Activated CD4-positive, CD25-positive, alpha-beta regulatory T cell treated with anti-CD3 and anti-CD28 coated beads, Interleukin-2, amount 50 U/mL, for 72 hours (primary cell): ENCODE data around the gene TRIM32.

Experiments
- DNase-seq: peaks from one replicate; pipeline ENCODE4 v3.0.0; 2021

Gene TRIM32

DNA sequence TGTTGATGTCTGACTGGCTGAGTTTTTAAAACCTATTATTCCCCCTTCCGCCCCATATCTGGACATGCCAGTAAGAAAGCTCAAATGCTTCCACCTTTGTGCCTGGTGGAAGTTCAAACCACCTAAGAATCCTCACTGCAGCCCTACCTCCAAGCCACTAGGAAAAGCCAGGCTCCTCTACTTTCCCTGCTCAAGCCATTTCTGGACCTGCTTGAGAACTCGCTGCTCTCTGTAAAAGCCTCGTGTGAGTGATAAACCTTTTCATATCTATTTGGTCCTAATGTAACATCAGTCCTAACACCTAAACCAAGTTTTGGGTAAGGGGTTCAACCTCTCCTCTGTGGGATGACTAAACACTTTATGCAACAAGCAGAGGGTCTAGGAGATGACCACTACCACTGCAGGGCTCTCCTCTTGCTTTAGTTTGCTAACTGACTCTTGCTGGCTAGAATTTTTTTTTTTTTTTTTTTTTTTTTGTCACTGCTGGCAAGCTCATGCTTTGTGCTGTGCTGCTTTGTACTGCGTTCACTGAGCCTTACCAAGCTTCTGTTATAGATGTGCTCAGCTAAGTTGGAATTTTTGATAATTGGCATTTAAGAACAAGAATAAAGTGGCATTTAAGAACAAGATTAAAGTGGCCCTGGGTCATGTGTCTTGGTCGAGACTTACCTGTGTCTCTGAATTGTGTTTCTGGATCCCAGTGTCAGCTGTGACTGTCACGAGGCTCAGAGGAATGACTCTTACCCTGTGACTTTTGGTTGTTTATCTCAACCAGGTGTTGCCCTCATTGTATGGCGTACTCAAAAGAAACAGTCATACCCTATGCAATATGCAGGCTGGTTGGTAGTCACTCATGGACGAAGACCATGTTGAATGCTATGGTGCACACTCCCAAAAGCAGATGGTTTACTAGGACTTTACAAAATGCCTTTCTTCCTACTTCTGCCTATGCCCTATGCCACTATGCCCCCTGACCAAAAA, 19.5 kb downstream of the TRIM32 start:
- DNase-seq: no peak

DNA sequence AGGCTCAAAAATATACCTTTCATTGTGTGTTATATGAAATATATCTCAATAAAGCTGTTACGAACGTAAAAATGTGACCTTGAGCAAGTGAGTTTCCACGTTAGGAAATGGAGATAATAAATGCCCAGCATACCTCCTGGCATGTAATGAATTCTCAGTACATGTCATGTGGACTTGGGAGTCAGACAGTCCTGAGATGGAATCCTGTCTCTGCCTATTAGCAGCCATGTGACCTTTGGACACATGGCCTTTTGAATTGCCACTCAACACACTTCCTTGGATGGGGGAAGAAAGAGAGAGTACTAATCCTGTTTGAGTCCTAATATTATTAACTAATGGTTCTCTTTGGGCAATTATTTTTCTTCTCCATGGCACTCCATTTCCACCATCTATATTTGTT, 25.7 kb downstream of the TRIM32 start:
- no peak for DNase-seq

DNA sequence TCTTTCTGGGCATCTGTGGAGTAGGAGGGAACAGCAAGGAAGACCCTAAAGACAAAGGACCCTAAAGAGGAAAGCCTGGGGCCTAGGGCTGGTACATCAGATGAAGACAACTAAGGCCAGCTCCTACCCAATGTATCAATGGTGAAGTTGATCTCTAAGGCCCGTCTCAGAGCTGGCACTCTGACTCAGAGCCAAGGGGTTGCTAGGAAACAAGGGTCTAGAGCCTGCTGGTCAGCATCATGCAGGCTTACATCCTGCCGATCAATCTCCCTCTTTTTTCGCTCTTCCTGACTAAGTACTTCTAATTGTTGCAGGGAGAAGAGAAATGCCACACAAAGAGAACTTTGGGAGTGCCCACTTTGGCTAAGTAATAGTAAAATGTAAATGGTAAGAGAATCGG, 26.2 kb downstream of the TRIM32 start:
- no peak for DNase-seq

DNA sequence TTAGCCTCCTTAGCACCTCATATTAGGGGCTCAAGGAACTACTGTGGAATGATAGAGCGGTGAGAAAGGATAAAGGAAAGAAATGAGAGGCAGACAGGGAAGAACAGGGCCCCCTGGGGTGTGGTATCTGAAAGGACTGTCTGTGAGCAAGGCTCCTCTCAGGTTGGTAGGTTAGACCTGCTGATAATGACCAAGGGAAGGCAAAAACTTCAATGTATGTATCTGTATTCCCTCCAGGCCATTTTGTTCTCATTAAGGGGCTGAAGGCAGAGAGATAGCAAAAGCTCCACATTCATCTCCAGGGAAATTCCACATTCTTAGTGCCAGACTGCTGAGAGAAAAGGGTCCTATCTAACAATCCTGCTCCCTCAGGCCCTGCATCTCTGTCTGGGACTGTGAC, 28.6 kb downstream of the TRIM32 start:
- no peak for DNase-seq

DNA sequence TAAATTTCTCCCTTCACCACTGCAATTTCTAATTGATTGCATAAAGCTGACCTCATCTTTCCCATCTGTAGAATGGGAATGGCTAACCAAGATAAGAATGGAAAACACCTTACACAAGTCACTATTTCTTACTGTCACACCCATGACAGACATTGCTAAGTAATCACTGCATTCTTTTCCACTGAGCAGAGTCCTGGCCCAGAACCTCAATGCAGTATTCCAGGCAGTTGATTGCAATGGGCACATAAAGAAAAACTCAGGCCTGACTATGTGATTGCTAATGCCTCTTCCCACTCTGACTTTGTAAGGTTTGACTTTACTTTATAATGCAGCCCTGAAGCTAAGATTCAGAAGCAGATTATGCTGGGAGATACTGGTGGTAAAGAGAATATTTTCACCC, 29.3 kb downstream of the TRIM32 start:
- no peak for DNase-seq

DNA sequence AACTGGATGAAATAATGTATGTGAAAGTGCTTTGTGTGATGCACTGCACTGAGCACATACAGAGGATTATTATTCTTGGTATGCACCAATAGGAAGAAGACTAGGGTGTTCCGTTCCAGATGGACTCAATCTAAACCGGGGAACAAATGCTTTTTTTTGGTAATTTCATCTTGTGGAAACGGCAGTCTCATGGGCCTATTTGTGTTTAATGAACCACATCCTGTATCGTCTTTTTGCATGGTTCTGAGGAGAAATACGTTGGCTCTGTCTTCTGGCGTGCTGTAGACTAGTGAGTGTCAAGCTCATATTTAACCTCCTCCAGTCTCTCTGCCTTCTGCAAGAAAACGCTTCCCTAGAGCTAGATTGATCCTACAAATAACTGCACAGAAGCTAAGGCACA, 30.0 kb downstream of the TRIM32 start:
- DNase-seq: no peak

DNA sequence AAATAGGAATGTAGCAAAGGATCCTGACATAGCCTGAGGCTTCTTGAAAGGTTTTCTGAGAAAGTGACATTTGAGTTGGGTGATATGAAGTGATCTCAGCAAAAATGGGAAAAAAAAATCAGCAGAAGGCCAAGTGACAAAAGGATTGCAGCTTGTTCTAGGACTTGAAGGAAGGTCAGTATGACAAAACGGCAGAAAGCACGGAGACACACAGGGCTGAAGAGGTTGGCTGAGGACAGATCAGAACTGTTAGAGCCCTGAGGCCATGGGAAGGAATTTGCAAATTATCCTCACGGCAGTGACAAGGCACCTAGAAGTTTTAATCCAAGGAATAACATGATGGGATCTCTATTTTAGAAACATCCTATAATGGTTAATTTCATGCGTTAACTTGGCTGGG, 31.0 kb downstream of the TRIM32 start:
- DNase-seq: no peak

DNA sequence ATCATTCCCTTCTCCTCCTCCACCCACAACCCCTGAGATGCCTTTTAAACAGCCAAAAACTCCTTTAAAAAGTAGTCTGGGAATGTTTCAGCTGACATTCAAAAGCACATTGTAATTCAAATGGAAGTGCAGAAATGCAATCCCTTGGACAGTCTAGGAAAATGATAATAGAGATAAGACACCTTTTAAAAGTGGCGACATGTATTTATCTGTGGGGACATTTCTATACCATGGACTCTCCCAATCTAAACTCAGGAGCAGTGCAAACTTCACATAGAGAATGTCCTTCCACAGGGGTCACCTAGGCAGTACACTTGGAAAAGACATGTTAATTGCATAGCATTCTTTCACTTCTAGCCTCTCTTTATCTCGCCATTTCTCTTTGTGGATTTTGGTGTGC, 33.0 kb downstream of the TRIM32 start:
- no peak for DNase-seq

DNA sequence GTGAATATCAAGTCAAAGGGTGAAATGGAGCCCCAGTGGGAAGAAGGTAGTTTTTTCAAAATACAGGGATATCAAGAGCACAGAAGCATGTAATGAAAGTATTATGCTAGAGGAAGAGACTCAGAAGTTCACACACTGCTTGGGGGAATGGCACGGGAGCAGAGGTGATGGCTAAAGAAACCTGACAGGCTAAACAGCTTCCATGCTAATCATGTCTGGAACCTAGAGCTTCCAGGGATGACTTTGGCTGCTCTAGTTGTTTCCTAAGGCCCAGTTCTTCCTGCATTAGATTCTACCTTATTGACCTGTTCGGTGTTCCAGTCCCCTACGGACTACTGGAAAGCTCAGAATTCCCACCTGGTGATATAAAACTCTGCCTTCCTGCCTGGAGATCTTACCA, 34.3 kb downstream of the TRIM32 start:
- DNase-seq: no peak

DNA sequence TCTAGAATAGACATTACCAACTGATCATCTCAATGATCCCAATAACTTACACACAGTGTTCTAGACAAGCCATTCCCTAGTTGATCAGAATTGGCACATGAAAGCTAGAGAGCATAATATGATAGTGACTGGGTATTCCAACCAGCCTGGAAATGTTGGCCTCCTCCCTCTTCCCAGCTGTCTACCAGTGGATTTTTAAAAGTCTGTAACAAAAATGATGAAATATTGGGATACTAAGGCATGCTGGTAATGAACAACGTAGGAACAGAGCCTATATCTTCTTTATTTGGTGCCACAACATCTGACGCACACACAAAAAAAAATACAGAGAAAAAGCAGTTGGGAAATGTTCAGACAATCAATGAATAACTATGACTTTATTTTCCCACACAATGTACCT, 34.8 kb downstream of the TRIM32 start:
- DNase-seq: no peak

DNA sequence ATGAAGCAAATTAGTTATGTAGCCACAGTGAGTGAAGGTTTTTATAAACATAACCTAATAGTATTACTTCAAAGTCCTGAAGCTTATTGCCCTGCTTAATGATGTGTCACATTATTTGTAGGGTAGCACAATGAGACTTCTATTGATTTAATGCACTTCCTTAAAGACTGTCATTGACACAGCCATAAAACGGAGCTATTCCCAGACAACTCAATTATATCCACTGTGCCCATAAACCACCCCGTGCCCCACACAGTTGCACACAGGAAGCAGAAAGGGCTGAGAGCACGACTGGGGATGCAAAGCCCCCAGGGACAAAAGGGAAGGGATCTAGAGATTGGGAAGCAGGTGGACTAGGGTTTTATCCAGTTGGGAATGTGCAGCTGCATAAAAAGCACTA, 37.0 kb downstream of the TRIM32 start:
- DNase-seq: no peak

DNA sequence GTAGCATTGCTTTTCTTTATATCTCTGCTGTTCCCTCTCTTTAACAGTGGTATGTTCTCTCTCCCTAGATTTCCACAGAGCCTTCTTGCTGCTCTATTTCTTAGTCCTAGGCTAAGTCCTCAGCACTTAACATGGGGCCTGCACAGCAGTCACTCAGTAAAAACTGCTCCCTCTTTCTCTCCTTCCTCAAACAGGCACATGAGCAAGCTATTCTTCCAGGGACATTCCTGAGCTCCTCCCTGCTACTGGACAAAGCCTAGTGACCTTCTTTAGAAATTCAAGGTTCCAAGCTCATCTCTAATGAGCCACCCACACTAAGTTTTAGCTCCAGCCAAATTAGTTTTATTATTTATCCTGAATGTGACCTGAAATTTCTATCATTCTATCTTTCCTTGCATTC, 39.5 kb downstream of the TRIM32 start:
- DNase-seq: no peak

DNA sequence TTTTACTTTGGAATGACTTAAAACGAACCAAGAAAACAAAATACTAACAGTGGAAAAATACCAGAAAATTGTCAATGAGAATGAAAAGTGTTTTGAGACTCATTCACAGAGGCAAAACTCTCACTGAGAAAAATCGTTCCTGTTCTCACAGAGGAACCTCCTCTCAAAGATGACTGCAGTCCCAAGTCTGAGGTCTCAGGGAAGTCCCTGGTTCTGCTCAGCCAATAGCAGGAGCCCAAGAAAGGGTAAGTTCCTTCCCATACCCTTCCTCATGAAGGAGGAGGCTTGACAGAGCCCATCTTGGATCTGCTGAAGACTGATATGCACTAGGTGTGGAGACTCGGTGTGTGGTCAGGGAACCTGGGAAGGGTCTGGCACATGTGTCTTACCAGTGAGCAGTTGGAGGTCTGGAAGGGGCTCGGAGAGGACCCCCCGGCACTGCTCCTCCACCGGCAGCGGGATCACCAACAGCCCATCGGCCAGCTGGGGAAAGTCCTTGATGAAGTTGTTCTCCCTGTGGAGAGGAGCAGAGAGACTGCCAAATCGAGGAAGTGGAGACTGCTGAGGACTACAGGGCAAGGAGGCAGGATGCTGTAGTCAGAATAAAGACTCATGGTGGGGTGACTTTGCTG, 46.0 kb downstream of the TRIM32 start:
- DNase-seq: no peak

DNA sequence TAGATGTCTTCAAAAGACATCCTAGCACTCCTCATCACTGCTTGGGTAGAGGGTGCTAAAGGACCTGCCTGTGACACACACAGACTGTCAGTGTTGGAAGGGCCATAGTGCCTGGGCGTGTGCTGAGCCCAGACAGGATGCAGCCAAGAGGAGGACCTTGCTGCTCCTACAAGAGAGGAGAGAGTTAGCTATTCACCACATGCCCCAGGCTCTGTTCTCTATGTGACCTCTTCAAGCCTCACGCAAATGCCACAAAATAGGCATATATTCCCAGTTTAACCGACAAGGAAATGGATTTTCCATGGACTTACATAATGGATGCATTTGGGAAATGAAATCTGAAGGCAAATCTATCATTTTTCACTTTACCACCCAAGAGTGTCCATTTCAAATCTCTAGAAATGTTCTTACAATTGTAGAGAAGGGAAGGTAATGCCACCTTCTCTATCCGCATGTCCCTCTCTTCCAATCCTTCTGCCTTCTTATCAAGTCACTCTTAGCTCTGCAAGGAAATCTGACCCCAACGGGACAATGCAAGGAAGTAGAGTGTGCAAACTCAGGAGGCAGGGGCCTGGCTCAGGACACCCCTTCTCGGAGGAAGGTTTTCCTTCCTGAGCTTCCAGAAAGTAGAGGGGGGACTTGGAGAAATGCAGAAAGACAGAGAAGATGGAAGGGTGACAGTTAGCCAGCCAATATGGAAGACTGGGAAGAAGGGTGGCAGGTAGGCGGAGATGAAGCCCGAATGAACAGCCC, 49.5 kb downstream of the TRIM32 start:
- no peak for DNase-seq

DNA sequence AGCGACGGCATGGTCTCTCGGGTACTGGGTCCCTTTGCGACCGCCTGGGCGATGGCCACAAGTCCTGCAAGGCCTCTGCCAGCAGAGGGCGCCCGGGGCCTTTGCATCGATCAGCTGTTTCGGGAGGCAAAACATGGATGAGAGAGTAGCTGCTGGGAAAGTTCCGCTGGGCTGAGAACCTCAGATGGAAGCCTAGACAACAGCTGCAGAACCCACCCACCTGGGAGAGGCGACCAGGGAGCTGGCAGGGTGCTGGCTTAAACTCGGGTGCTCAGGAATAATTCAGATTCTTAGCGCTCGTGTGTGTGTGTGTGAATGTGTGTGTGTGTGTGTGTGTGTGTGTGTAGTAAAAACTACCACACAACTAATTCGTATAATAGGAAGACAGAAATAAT, 50.0 kb downstream of the TRIM32 start:
- peak; percentile 67 for DNase-seq

DNA sequence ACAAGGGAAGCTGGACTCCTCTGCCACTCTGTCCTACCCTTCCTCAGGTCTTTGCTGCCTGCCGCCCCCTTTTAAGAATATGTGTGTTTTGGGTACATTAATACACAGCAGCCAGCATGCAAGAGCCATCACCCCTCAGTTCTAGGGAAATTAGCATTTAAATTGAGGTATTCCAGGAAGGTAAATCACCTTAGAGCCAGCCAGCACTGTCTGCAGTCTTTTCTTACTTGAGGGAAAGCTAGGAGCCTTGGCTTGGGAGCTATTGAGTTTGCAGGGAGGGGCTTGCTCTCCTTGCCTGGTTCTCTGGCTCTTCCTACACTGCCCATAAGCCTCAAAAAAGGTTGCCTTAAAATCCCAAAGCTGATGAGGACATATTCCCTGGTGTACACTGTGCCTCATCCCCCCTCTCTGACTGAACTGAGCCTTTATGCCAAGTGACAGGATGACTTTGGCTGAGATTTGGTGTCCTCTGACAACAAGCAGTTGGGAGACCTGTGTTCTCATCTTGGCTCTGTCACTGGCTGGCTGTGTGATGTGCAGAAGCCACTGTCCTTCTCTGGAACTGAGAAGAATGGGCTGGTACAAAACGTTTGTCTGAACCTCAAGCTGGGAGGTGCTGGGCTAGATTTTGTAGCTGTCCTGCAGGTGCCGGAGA, 54.1 kb downstream of the TRIM32 start:
- no peak for DNase-seq

DNA sequence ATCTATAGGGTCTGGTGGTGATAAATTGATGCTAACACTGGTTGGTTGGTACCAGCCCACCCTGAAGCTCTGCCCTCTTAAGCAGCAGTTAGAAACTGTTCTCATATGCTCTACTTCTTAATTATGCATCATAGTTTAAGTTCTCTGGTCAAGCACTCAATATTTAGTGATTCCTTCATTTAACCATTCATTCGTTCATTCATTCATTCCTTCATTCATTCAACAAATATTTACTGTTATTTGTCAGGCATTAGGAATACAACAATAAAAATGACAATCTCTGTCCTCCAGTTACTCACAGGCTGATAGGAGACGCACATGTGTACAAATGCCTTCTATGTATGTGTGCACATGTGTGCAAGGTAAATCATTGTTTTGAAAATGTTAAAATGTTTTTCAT, 54.6 kb downstream of the TRIM32 start:
- no peak for DNase-seq

DNA sequence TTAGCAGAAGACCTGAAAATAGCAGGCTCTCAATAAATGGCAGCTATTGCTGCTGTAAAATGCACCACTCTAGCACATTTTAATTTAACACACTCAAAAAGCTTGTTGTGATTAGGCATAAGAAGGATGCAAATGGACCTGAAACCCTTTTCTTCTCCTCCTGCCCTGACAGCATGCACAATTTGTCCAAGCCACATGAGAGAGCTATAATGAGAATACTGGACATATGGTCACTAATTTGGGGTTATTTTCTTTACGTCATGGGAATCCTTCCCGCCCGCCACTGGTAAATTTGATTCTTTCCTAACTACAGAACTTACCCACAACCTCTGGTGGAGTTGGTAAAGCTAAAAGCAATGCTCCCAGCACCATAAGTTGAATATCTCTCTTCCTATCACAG, 62.1 kb downstream of the TRIM32 start:
- no peak for DNase-seq

DNA sequence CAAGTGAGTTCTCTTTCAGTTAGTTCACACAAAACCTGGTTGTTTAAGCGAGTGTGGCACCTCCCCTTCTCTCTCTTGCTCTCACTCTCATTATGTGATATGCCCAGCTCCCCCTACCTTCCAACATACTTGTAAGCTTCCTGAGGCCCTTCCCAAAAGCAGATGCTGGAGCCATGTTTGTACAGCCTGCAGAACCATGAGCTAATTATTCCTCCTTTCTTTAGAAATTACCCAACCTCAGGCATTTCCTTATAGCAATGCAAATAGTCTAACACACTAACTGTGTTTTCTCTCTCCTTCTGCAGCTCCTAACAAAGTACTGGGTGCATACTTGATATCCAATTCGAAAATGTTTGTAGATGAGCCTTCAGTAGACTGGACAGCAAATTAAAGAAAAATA, 62.7 kb downstream of the TRIM32 start:
- DNase-seq: no peak

DNA sequence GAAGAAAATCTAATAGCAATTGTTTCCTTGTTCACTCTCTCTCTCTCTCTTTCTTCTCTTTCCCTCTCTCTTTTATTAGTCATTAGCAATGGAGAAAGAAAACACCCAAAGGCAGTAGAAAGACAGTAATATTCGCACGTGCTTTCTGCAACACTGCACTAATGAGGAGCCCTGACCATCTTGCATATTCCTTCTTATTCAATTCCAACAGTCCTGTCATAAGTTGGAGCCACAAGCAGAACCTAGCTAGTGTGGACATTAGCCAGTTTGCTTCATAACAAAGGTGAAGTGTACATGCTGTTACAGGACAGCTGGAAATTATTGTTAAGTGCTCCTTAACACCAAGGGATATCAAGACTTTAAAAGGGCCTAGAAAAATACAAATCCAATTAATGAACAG, 63.4 kb downstream of the TRIM32 start:
- DNase-seq: no peak
